ENCODE data around the gene LMX1B. TPM values are rescaled to one million over a fixed set of nuclear protein-coding genes. Genes with fewer than 3 reads are reported as not detected.
"Not testable (repeated sequence)": the region's sequence is repeated elsewhere in the genome, so short reads cannot be mapped to it uniquely, and the experiment has no call there.

LMX1B gene
- total RNA-seq: 0.71 TPM

DNA sequence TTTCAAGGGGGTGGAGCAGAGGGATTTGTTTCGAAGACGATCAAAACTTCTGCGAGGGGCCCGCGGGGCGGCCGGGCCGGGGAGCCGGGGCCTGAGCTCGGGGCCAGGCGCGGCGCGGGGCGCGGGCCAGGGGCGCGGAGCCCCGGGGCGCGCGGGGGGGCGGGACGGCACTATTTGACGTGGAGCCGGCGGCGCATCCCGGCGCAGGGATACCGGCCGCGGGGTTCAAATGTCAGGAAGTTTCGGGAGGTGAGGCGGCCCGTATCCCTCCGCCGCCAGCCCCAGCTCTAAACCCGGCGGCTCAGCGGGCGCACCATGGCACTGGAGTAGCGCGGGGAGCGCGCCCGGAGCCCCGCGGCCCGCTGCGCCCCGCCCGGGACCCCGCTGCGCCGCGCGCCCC is at the start of gene LMX1B:
Gene LMX1B (plus strand): TSS at position 278 of the 400 bp plus-strand sequence. CDS start 522 bp downstream, outside the sequence.
- no peak for ATAC-seq
- intact Hi-C loops (cut with DNase I): loop anchor here (10.0 kb wide), 1 partner anchor 171 kb away; no protein-coding TSS in a partner anchor
- no peak for DNase-seq (ENCODE audit: low spot score)

DNA sequence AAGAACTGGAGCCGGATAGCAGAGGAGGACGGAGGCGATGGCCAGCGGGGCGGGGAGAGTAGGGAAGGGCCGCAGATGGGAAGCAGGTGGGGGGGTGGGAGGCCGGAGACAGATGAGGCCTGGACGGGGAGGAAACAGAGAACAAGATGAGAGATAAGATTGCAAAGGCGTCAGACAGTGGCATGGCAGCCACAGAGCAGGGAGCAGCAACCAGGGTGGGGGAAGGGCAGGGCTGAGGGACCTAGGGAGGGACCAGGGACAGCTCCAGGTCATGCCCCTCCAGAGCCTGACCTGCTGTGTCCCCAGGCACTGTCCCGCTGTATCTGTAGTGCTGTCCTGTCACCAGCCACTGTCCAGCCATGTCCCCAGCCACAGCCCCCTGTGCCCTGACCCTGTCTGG is 49.6 kb upstream of the LMX1B start:
- ATAC-seq (peak; percentile 39), DNase-seq (ENCODE audit: low spot score) (no peak)
- intact Hi-C loops (cut with DNase I): no loop called here

DNA sequence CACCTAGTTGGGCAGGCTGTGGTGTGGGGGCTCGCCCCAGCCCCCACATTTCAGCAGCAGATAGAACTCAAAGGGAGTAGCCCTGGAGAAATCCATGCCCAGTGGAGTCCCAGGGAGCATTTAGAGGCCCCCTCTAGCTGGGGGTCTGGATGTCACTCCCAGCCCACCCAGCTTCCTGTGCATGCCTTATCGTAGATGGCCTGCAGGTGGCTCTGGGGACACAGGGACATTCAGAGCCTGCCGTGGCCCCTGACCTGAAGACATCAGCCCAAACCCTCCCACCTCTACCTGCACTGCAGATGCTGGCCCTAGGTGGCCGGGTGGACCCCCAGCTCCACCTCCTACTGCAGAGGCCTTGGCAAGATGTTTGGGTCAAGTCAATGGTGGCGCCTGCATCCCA is 49.0 kb upstream of the LMX1B start:
- ATAC-seq: no peak
- intact Hi-C loops (cut with DNase I): no loop called here
- no peak for DNase-seq (ENCODE audit: low spot score)

DNA sequence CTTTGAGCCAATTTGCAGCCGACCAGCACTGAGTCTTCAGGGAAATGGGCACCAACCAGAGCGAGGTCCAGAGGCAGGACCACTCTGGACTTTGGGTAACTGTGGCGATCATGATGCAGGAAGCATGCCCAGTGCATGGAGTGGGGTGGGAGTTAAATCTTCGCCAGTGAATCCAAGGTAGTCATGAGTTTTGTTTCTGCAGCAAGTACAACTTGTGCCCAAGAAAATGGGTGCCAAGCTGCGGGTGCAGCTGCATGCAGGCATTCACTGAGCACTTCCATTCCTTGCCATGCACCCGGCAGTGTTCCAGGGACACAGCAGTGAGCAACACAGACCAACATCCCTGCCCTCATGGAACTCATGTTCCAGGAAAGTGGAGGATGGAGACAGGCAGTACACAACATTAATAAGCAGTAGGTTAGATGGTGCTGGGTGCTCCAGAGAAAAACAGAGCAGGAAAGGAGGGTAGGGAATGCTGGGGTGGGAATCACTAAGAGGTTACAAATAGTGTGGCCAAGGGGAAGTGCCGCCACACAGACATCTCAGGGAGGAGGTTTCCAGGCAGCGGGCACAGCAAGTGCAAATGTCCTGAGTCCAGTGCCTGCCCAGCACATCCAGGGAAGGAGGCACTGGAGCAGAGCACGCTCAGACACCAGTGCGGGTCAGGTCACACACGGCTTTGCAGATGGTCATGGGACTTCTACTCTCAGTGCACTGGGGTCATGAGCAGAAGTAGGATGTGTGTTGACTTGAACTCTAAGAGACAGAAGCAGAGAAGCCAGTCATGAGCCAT is 48.2 kb upstream of the LMX1B start:
- intact Hi-C loops (cut with DNase I): no loop called here
- DNase-seq (ENCODE audit: low spot score): no peak

DNA sequence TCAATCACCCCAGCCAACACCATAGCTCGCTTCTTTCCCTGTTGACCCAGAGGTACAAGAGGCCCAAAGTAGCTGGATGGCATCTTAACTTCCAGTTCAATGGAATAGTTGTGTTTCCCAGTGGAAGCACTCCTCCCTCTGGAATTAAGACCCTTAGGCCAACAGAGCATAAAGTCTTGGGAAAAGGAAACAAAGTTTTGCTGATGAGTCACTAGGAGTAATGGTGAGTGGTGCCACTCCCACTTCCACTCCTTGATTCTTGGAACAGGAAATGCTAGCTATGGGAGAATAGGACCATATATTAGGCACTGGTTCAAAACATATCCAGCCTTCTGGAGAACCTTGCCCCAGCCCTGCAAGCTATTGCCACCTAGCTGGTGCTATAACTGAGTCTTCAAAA is 44.7 kb upstream of the LMX1B start:
- DNase-seq (ENCODE audit: low spot score) (no peak), ATAC-seq (no peak)
- intact Hi-C loops (cut with DNase I): no loop called here

More for the DNA sequence above, 48.2 kb upstream of the LMX1B start:
- no peak for ATAC-seq

DNA sequence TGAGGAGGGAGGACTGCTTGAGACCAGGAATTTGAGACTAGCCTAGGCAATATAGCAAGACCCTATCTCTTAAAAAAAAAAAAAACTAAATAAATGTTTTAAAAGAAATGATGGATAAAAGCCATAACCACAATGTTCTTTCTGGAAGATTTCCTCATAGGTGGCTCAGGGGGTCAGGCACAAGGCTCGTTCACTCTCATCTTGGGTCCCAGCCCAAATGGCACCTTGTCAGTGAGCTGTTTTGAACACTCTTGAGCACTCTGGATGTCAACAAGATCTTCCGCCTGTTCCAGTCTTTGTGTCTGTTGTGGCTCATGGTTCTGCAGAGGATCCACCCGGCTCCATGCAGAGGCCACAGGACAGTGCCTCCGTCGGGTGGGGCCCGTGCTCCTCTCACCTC is 35.7 kb upstream of the LMX1B start:
- intact Hi-C loops (cut with DNase I): no loop called here
- ATAC-seq (peak; percentile 50), DNase-seq (ENCODE audit: low spot score) (no peak)

DNA sequence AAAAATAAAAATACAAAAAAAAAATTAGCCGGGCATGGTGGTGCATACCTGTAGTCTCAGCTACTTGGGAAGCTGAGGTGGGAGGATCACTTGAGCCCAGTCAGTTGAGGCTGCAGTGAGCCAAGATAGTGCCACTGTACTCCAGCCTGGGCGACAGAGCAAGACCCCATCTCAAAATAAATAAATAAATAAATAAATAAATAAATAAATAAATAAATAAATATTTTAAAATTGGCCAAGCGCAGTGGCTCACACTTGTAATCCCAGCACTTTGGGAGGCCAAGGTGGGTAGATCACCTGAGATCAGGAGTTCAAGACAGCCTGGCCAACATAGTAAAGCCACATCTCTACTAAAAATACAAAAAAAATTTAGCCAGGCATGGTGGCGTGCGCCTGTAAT is 33.4 kb upstream of the LMX1B start:
- ATAC-seq; intact Hi-C loops (cut with DNase I); DNase-seq (ENCODE audit: low spot score): not testable (repeated sequence)

DNA sequence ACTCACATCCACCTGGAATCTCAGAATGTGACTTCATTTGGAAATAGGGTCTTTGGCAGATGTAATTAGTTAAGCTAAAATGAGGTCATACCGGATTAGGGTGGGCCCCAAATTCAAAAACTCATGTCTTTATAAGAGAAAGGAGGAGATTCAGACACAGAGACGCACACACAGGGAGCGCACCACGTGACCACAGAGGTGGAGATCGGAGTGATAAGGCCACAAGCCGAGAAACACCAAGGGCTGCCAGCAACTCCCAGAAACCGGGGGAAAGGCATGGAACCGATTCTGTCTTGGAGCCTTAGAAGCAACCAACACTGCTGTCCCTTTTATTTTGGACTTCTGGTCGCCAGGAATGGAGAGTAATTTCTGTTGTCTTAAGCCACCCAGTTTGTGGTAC is 31.8 kb upstream of the LMX1B start:
- intact Hi-C loops (cut with DNase I): no loop called here
- ATAC-seq: no peak

DNA sequence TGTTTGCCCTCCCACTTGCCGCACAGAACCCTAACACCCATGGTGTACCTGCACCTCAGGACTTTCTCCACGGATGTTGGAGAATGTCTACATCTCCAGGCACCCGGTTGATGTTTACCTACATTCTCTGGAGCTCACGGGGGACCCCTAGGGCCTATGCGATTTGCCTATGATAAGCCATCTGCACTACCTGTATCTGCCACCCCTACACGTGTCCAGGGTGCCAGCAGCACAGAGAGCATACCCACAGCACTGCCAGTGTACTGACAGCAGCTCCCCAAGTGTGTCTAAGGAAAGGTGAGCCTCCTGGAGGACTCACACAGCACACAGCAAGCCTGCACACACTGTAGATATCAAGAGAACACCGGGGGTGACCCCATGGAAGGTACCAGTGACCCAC is 31.3 kb upstream of the LMX1B start:
- intact Hi-C loops (cut with DNase I): no loop called here
- ATAC-seq (no peak), DNase-seq (ENCODE audit: low spot score) (no peak)

More for the DNA sequence above, 31.8 kb upstream of the LMX1B start:
- DNase-seq (ENCODE audit: low spot score): no peak

DNA sequence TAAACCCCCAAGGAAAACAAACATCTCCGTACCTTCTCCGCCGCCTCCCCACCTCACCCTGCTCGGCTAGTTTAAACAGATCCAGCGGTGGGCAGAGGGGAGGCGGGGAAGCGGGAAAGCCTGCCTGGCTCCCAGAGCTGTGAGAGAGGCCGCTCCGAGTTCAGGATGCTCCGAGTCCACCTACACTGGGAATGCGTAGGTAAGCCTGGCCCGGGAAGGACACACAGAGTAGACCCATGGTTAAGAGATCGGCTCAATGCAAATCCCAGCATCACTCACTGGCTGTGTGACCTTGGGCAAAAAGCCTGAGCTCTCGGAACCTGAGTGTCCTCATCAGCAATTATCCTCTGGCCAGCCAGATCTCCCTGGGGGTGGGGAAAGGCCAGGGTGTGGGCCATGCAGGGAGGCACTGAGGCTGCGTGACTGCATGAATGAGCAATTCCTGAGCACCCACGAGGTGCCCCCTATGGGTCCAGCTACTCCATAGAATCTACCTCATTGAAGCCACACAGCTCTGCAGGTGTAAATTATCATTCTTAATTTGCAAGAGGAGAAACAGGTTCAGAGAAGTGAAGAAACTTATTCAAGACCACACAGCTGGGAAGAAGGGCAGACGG is 30.5 kb upstream of the LMX1B start:
- no peak for DNase-seq (ENCODE audit: low spot score)
- intact Hi-C loops (cut with DNase I): no loop called here
- no peak for ATAC-seq

DNA sequence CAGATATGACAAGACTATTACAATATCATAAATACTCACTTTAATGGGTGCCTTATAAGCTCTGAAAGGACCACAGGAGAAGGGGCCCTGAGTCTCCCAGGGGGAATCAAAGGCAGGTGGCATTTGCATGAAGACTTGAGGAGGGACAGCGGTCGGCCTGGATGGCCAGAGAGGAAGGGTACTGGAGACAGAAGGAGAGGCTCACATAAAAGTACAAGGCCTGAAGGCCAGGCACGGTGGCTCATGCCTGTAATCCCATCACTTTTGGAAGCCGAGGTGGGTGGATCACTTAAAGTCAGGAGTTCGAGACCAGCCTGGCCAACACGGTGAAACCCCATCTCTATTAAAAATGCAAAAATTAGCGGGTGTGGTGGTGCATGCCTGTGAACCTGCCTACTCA is 29.1 kb upstream of the LMX1B start:
- ATAC-seq: no peak
- intact Hi-C loops (cut with DNase I): no loop called here
- no peak for DNase-seq (ENCODE audit: low spot score)

DNA sequence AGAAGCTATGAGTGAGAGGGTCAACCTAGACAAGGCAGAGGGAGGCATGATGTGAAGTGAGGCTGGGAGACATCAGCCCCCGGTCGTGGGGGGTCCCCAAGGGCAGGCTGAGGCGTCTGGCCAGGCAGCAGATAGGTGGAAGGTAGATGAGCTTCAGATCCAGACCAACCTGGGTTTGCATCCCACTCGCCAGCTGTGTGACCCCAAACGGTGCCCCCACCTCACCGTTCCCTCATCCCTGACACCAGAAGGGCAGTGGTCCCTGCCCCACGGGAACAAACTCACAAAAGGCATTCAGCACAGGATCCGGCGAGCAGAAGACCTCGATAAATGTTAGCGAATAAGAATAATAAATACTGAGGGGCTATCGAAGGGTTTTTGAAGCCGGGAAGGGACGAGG is 27.5 kb upstream of the LMX1B start:
- no peak for ATAC-seq
- no peak for DNase-seq (ENCODE audit: low spot score)
- intact Hi-C loops (cut with DNase I): no loop called here

DNA sequence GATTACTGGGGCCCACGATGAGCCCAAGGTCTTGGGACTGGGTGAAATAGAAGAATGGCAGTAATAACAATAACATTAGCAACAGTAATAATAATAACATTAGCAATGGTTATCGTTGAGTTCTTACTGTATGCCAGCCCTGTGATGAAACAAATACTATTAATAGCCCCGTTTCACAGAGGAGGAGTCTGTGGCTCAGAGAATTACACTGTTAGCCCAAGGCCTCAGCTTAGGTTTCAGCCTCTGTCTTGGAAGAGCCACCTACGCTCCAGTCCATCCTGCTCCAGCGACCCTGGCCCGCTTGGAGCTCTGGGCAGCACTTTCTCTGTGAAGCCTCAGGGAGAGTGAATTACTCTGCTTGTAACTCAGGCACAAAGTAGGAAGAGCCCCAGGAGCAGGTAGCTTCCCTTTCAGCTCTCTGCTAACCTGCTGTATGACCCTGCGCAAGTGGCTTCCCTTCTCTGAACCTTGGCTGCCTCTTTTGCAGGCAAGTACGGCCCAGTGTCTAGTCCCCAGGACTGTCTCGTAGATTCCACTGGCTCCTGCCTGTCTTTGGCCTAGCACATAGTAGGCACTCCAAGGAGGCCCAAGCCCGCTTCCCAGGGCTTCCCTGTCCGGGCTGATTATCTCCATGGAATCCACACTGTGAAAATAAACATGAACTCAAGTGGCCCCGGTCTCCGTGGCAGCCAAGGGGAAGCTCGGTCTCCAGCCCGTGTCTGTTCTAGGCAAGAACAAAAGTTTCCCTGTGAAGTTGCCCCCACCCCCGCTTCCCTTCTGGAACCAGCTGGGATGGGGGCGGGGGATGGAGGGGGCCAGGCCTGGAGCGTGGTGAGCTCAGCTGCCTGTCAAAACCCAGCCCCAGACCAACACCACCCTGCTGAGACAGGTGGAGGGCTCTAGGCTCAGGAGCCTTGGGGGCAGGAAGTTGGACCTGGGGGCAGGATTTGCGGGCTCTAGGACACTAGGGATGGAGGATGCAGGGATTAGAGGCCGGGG is 26.2 kb upstream of the LMX1B start:
- DNase-seq (ENCODE audit: low spot score): peak; percentile 69
- intact Hi-C loops (cut with DNase I): no loop called here
- ATAC-seq: peak; percentile 89

DNA sequence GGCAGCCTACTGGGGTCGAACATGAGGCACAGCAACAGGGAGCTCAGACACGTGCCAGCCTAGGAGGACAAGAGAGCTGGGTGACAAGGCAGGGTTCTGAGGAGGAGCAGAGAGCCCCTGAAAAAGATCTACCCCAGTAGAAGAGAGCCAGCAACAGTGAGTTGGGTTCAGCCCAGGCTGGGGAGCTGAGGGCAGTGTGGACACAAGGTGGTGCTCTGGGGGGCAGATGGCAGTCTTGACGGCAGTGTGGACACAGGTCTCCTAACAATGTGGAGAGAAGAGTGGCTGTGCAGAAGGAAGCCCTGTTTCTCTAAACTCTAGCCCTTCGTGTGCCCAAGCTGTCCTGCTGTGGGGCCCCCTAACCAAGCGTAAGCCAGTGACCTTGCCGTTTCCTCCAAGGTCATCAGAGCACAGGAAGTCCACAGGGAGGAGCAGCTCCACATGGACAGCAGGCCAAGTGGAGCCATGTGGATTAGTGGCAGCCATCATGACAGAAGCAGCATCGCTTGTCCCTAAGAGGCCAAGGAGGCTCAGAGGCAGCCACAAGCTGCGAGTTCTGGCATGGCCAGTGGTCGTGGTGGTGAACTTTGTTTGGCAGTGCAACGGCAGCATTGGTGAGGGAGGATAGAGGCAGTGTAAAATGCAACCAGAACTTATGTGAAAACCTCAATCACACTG is 25.1 kb upstream of the LMX1B start:
- no peak for ATAC-seq
- no peak for DNase-seq (ENCODE audit: low spot score)
- intact Hi-C loops (cut with DNase I): no loop called here

DNA sequence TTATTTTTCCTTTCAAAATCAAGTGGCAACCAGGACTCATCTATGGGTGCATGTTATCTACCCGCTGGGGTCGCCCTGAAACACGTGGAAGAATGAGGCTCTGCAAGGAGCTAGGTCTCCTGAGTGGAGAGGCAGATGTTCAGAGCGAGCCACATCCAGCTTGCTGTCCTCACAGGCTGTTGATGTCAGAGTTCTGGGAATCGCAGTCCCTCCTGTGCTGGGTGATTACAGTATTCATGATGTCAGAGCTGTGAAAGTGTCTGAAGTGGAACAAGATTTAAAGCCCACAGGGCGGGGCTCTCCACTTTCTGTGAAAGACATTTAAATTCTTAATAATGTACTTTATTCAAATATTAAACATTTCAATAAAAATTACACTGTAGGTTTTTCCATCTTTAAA is 24.4 kb upstream of the LMX1B start:
- DNase-seq (ENCODE audit: low spot score) (no peak), ATAC-seq (no peak)
- intact Hi-C loops (cut with DNase I): no loop called here

DNA sequence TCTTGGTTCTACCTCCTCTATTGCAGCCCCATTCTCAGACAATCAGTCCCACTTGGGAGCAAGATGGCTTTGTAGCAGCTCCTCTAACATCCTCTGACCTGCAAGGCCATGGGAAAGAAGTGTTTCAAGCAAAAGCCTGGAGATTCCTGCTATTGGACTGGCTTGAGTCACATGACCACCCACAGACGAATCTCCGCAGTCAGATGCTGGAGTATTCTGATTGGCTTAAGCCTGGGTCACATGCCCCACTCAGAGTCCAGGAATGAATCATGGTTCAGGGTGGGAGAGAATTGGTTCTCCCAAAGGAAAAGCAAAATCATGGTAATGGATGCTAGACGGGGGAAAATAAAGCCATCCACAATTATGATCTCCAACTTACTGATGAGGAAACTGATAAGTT is 22.6 kb upstream of the LMX1B start:
- intact Hi-C loops (cut with DNase I): no loop called here
- ATAC-seq (no peak), DNase-seq (ENCODE audit: low spot score) (no peak)

DNA sequence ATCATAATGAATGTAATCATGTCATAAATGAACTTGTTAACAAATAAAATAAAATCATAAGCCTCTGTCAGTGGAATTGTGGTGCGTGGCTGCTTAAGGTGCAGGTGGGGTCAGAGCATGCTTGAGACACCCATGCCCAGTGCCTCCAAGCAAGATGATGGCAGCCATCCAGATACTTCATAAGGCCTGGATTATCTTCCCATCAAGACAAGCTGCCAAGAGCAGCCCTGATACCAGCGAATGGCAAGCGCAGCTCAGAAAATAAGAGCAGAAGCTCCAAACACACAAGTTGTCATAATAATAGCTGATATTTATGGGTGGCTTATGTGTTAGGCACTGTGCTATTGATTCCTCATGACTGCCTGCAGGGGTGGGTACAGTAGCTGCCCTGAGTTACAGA is 21.8 kb upstream of the LMX1B start:
- ATAC-seq (no peak), DNase-seq (ENCODE audit: low spot score) (no peak)
- intact Hi-C loops (cut with DNase I): no loop called here

DNA sequence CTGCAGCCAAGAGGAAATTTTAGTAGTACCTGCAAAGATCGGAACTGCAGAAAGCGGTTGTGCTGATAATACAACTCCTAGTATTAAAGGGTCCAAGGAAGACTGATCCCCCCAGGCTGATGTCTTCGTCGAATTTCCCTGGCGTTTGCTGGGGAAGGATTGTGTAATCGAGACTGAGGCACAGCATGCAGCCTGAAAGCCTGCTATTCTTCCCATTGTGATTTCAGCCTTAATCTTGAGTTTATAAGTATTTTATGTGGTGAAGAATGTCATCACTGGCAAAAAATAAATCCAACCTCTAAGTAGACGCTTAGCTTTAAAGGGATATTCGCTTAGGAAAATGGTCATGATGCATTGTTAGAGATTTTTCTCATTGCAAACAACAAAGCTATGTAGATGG is 21.3 kb upstream of the LMX1B start:
- DNase-seq (ENCODE audit: low spot score) (no peak), ATAC-seq (no peak)
- intact Hi-C loops (cut with DNase I): no loop called here

DNA sequence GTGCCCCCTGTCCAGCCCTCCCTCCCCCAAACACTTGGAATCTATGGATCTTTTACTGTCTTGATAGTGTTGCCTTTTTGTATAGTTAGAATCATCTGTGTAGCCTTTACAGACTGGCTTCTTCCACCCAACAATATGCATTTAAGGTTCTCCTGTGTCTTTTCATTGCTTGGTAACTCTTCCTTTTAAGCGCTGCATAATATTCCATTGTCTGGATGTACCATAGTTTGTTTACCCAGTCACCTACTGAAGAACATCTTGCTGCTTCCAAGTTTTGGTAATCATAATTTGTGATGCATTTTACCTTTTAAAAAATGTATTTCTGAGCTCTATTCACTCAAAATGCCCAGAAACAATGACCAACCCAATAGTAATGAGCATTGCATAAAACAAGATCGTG is 17.7 kb upstream of the LMX1B start:
- intact Hi-C loops (cut with DNase I): no loop called here
- ATAC-seq (no peak), DNase-seq (ENCODE audit: low spot score) (no peak)

All from sciatic nerve (tissue), 2 donors.